WTC11 (cell line): Measurements from ENCODE around the gene GOLT1A. TPM values are rescaled to one million over a fixed set of nuclear protein-coding genes. Genes with fewer than 3 reads are reported as not detected.
A peak's percentile ranks its signal among the peaks of the same experiment; 100 is the strongest.

Experiments
- ATAC-seq: fragments of 200-7000 bp; cut with Tn5 transposase; 2 replicates; pipeline ENCODE4 v1.10.0; 2021; ENCODE audit warnings: mild to moderate bottlenecking, moderate library complexity
- CTCF ChIA-PET: fragments of 300-600 bp; sonication (Branson Sonifier 250); formaldehyde crosslinking; loops from one replicate; lab custom pipeline; 2021; ENCODE audit warnings: antibody characterized with exemption; lab: Charles Lee
- POLR2A ChIA-PET: fragments of 350-600 bp; sonication (Branson Sonifier 250); formaldehyde crosslinking; loops from one replicate; lab custom pipeline; 2021; ENCODE audit warnings: antibody characterized with exemption; lab: Charles Lee
- DNase-seq: peaks from one replicate; pipeline ENCODE4 v3.0.0; 2021; ENCODE audit warnings: low spot score
- H3K27ac Mint-ChIP-seq: 2 replicates; pipeline ENCODE4 v1.8.0; 2021; ENCODE audit warnings: mixed read lengths
- H3K27me3 Mint-ChIP-seq: 2 replicates; pipeline ENCODE4 v1.8.0; 2021; ENCODE audit warnings: low read depth, mild to moderate bottlenecking, moderate library complexity, mixed read lengths
- H3K36me3 Mint-ChIP-seq: 2 replicates; pipeline ENCODE4 v1.8.0; 2021; ENCODE audit warnings: mixed read lengths
- H3K4me1 Mint-ChIP-seq: 2 replicates; pipeline ENCODE4 v1.8.0; 2022; ENCODE audit warnings: mixed read lengths
- H3K4me3 Mint-ChIP-seq: 2 replicates; pipeline ENCODE4 v1.8.0; 2021; ENCODE audit warnings: mild to moderate bottlenecking, moderate library complexity, mixed read lengths
- H3K9me3 Mint-ChIP-seq: 2 replicates; pipeline ENCODE4 v1.8.0; 2021; ENCODE audit warnings: mixed read lengths
- ESRRA ChIP-seq: sonication (generic); formaldehyde crosslinking; IDR thresholded peaks from 2 replicates; pipeline ENCODE4 v1.8.1; 2022; ENCODE audit warnings: mild to moderate bottlenecking, missing genetic modification reagents, borderline replicate concordance
- FOXJ3 ChIP-seq: sonication (generic); formaldehyde crosslinking; IDR thresholded peaks from 2 replicates; pipeline ENCODE4 v1.9.0; 2021; ENCODE audit warnings: missing genetic modification reagents, mild to moderate bottlenecking, borderline replicate concordance
- GRHL2 ChIP-seq: fragments of 250-450 bp; sonication (Bioruptor Pico); IDR thresholded peaks from 2 replicates; pipeline ENCODE4 v1.8.0; 2022; ENCODE audit warnings: mild to moderate bottlenecking, moderate library complexity; ENCODE audit not compliant: insufficient replicate concordance, severe bottlenecking
- HMGA2 ChIP-seq: fragments of 250-450 bp; sonication (Bioruptor Pico); IDR thresholded peaks from 2 replicates; pipeline ENCODE4 v1.4.0; 2021; ENCODE audit warnings: mild to moderate bottlenecking, moderate library complexity
- IRF2 ChIP-seq: sonication (generic); formaldehyde crosslinking; IDR thresholded peaks from 2 replicates; pipeline ENCODE4 v1.8.0; 2022; ENCODE audit warnings: low read depth, missing genetic modification reagents, borderline replicate concordance
- NFE2L1 ChIP-seq: sonication (generic); formaldehyde crosslinking; IDR thresholded peaks from 2 replicates; pipeline ENCODE4 v1.8.1; 2023; ENCODE audit warnings: missing genetic modification reagents
- NFYB ChIP-seq: sonication (generic); formaldehyde crosslinking; conservative IDR thresholded peaks from 2 replicates; pipeline ENCODE4 v1.8.0; 2022; ENCODE audit warnings: low read depth, missing genetic modification reagents
- ZNF121 ChIP-seq: sonication (generic); formaldehyde crosslinking; IDR thresholded peaks from 2 replicates; pipeline ENCODE4 v1.8.0; 2023; ENCODE audit warnings: missing genetic modification reagents
- ZNF232 ChIP-seq: sonication (generic); formaldehyde crosslinking; IDR thresholded peaks from 2 replicates; pipeline ENCODE4 v1.8.0; 2022; ENCODE audit warnings: mild to moderate bottlenecking, missing genetic modification reagents
- ZNF416 ChIP-seq: fragments of 250-450 bp; sonication (Bioruptor Pico); IDR thresholded peaks from 2 replicates; pipeline ENCODE4 v1.9.0; 2021; ENCODE audit warnings: mild to moderate bottlenecking, inconsistent platforms
- total RNA-seq: library from RNA; stranded (reverse); gene quantifications from 3 replicates; pipeline ENCODE4 v1.2.3, GENCODE V29; 2021
- TF ChIP-seq, protein P1 (sequence below): sonication (generic); formaldehyde crosslinking; IDR thresholded peaks from 2 replicates; pipeline ENCODE4 v1.8.1; 2022; ENCODE audit warnings: missing genetic modification reagents, borderline replicate concordance
- TF ChIP-seq, protein P2 (sequence below): sonication (generic); formaldehyde crosslinking; IDR thresholded peaks from 2 replicates; pipeline ENCODE4 v1.8.1; 2022; ENCODE audit warnings: mild to moderate bottlenecking, missing genetic modification reagents, moderate library complexity, borderline replicate concordance
- TF ChIP-seq, protein P3 (sequence below): sonication (generic); formaldehyde crosslinking; conservative IDR thresholded peaks from 2 replicates; pipeline ENCODE4 v1.8.1; 2022; ENCODE audit warnings: mild to moderate bottlenecking, missing genetic modification reagents
- TF ChIP-seq, protein P4 (sequence below): sonication (generic); formaldehyde crosslinking; conservative IDR thresholded peaks from 2 replicates; pipeline ENCODE4 v1.8.1; 2023; ENCODE audit warnings: mild to moderate bottlenecking, low read depth, missing genetic modification reagents, moderate library complexity
- TF ChIP-seq, protein P5 (sequence below): fragments of 250-450 bp; sonication (Bioruptor Pico); IDR thresholded peaks from 2 replicates; pipeline ENCODE4 v1.9.0; 2021; ENCODE audit warnings: moderate library complexity, mild to moderate bottlenecking, inconsistent platforms, borderline replicate concordance

Gene GOLT1A
- total RNA-seq, 1 experiment from 2014 or later, result 6.5 TPM

DNA sequence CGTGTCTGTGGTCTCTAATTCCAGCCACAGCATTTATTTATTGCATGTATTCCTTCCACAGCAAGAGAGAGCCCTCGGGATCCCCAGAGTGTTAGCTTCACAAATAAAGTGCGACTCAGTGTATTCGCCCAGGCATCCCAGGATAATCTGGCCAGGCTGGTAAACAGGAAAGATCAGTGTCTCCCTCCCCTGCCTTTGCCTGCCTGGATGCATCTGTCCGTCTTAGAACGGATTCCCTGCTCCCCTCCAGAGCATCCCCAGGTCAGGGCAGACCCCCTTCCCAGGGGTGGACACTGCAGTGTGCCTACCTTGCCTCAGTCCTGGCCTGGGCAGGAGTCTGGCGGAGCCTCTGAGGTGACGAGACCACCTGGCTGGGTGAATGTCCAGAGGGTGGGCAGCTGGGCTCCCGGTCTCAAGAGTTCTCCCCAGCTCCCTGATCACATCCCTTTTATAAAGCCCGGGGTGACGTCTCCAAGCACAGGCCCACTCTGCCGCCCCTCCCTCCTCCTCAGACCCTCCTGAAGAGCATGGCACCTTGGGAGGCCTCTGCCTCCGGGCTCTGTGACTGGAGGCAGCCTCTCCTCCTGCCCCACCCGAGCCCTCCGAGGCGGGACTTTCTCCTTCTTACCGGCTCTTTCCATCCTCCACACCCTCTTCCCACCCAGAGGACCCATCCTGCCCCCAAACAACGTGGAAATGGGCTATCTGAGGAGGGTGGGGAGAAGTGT is 17.6 kb downstream of the GOLT1A start, which contains the start of gene KISS1:
KISS1 (minus strand) TSS at position 424 of the 728 bp plus-strand sequence. CDS start 3,615 bp downstream, outside the sequence.
- H3K27ac Mint-ChIP-seq, result no peak within 1 kb of the TSS
- peaks cover 24% of the 10 kb centered on the region for H3K27me3 Mint-ChIP-seq
- no peak for DNase-seq
- H3K9me3 Mint-ChIP-seq, result peaks cover 6% of the 10 kb centered on the region; the same call in 1 of the 2 replicates
- no peaks in the 10 kb centered on the region for H3K36me3 Mint-ChIP-seq
- H3K4me3 Mint-ChIP-seq, result no peak within 1 kb of the TSS
- peaks cover 12% of the 10 kb centered on the region for H3K4me1 Mint-ChIP-seq
- peak; percentile 13 for ATAC-seq
- POLR2A ChIA-PET, result no interaction called here
- CTCF ChIA-PET, result interaction anchor here (0.8 to 4.4 kb wide), 5 partner anchors 11 to 202 kb away, joined by 3 to 59 read pairs (median 7); partner anchors contain the start of gene GOLT1A
- TF ChIP-seq, protein P1, sequence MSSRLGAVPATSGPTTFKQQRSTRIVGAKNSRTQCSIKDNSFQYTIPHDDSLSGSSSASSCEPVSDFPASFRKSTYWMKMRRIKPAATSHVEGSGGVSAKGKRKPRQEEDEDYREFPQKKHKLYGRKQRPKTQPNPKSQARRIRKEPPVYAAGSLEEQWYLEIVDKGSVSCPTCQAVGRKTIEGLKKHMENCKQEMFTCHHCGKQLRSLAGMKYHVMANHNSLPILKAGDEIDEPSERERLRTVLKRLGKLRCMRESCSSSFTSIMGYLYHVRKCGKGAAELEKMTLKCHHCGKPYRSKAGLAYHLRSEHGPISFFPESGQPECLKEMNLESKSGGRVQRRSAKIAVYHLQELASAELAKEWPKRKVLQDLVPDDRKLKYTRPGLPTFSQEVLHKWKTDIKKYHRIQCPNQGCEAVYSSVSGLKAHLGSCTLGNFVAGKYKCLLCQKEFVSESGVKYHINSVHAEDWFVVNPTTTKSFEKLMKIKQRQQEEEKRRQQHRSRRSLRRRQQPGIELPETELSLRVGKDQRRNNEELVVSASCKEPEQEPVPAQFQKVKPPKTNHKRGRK, result no peak
- TF ChIP-seq IRF2 (no peak), ESRRA (CRISPR knock-in tag) (no peak), ZNF232 (CRISPR knock-in tag) (no peak)

DNA sequence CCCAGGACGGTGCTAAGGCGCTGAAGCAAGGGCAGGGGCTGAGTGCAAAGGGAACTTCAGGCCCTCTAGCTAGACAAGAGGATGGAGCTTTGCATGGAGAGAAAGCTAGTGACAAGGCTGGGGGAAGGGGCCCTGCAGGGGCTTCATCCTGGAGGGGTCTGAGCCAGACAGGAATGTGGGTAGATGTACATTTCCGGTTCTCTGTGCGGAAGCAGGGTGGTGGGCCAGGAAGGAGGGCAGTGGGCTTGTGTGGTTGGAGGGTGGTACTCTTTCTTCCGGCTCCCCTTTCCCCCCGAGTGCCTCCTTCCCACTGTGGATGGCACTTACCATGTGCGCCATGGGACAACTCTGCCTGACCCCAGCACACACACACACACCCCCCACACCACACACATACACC is 19.0 kb downstream of the GOLT1A start:
- POLR2A ChIA-PET, result no interaction called here
- no peak for DNase-seq
- Mint-ChIP-seq H3K4me1 (peaks cover 20% of the 10 kb centered on the region), H3K27me3 (peaks cover 33% of the 10 kb centered on the region), H3K9me3 (peaks cover 6% of the 10 kb centered on the region; the same call in 1 of the 2 replicates), H3K4me3 (no peak overlapping the region), H3K36me3 (no peaks in the 10 kb centered on the region), H3K27ac (peak overlapping the region; percentile 28)
- no peak for ATAC-seq
- CTCF ChIA-PET, result interaction anchor here (1.7 to 1.8 kb wide), 2 partner anchors 13 to 32 kb away, joined by 9 to 13 read pairs; no protein-coding TSS in a partner anchor
- TF ChIP-seq NFE2L1, result 0 out of 2 replicates have a peak, but pooled peaks have one; percentile 37
- TF ChIP-seq, protein P2, sequence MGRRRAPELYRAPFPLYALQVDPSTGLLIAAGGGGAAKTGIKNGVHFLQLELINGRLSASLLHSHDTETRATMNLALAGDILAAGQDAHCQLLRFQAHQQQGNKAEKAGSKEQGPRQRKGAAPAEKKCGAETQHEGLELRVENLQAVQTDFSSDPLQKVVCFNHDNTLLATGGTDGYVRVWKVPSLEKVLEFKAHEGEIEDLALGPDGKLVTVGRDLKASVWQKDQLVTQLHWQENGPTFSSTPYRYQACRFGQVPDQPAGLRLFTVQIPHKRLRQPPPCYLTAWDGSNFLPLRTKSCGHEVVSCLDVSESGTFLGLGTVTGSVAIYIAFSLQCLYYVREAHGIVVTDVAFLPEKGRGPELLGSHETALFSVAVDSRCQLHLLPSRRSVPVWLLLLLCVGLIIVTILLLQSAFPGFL, result no peak
- no peak for TF ChIP-seq NFYB (CRISPR knock-in tag)
- TF ChIP-seq HMGA2 (CRISPR knock-in tag), result no peak

DNA sequence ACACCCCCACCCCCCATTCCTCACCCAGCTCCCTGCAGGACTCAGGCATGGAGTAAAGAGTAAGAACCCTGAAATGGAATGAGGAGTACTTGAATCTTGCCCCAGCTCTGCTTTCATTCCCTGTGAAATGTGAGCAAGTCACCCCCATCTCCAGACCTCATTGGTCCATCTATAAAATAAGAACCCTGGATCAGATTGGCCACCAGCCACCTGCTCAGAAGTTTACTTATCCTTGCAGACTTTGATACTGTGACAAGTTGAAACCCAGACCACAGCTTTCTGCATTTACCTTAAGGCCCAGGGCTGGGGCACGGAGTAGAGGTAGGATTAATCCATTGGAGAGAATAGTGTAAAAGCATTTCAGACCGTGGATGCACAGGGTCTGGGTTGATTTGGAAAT is 19.7 kb downstream of the GOLT1A start:
- H3K4me3 Mint-ChIP-seq, result no peak overlapping the region
- TF ChIP-seq, protein P3, sequence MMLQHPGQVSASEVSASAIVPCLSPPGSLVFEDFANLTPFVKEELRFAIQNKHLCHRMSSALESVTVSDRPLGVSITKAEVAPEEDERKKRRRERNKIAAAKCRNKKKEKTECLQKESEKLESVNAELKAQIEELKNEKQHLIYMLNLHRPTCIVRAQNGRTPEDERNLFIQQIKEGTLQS (CRISPR knock-in tag), result no peak
- TF ChIP-seq, protein P4, sequence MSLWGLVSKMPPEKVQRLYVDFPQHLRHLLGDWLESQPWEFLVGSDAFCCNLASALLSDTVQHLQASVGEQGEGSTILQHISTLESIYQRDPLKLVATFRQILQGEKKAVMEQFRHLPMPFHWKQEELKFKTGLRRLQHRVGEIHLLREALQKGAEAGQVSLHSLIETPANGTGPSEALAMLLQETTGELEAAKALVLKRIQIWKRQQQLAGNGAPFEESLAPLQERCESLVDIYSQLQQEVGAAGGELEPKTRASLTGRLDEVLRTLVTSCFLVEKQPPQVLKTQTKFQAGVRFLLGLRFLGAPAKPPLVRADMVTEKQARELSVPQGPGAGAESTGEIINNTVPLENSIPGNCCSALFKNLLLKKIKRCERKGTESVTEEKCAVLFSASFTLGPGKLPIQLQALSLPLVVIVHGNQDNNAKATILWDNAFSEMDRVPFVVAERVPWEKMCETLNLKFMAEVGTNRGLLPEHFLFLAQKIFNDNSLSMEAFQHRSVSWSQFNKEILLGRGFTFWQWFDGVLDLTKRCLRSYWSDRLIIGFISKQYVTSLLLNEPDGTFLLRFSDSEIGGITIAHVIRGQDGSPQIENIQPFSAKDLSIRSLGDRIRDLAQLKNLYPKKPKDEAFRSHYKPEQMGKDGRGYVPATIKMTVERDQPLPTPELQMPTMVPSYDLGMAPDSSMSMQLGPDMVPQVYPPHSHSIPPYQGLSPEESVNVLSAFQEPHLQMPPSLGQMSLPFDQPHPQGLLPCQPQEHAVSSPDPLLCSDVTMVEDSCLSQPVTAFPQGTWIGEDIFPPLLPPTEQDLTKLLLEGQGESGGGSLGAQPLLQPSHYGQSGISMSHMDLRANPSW (CRISPR knock-in tag), result no peak
- TF ChIP-seq FOXJ3 (CRISPR knock-in tag), result no peak
- TF ChIP-seq ZNF121, result no peak
- no peak for TF ChIP-seq NFYB (CRISPR knock-in tag)
- TF ChIP-seq GRHL2, result no peak
- no peak for TF ChIP-seq ZNF416 (CRISPR knock-in tag)
- TF ChIP-seq, protein P5, sequence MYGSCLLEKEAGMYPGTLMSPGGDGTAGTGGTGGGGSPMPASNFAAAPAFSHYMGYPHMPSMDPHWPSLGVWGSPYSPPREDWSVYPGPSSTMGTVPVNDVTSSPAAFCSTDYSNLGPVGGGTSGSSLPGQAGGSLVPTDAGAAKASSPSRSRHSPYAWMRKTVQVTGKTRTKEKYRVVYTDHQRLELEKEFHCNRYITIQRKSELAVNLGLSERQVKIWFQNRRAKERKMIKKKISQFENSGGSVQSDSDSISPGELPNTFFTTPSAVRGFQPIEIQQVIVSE, result no peak
- no peak for ATAC-seq
- H3K27ac Mint-ChIP-seq, result no peak overlapping the region
- ChIA-PET CTCF (interaction anchor here (1.7 to 1.8 kb wide), 2 partner anchors 13 to 32 kb away, joined by 9 to 13 read pairs; no protein-coding TSS in a partner anchor), POLR2A (no interaction called here)
- no peaks in the 10 kb centered on the region for H3K36me3 Mint-ChIP-seq
- H3K4me1 Mint-ChIP-seq, result peaks cover 20% of the 10 kb centered on the region
- H3K9me3 Mint-ChIP-seq, result peaks cover 6% of the 10 kb centered on the region; the same call in 1 of the 2 replicates
- no peak for DNase-seq
- peaks cover 40% of the 10 kb centered on the region for H3K27me3 Mint-ChIP-seq
